Daoy (cell line): ENCODE measurements around the gene TMEM33. TPM values are rescaled to one million over a fixed set of nuclear protein-coding genes. Genes with fewer than 3 reads are reported as not detected.
"Not testable (repeated sequence)": the region's sequence is repeated elsewhere in the genome, so short reads cannot be mapped to it uniquely, and the experiment has no call there.

Experiments
- DNase-seq: peaks from one replicate; pipeline ENCODE4 v3.0.0-alpha.2; 2015; ENCODE audit warnings: low read depth
- total RNA-seq: library from RNA; depleted of rRNA; stranded (reverse); fragments of >200 nt; shearing (Covaris generic); gene quantifications from 2 replicates; pipeline ENCODE4 v1.2.3, GENCODE V29; 2014; rRNA removed

Gene TMEM33, protein sequence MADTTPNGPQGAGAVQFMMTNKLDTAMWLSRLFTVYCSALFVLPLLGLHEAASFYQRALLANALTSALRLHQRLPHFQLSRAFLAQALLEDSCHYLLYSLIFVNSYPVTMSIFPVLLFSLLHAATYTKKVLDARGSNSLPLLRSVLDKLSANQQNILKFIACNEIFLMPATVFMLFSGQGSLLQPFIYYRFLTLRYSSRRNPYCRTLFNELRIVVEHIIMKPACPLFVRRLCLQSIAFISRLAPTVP
- total RNA-seq: 109 and 127 TPM in 2 replicates

- peak; percentile 91 for DNase-seq
These were observed at the start of gene TMEM33 for GRCh38 chr4:41934901-41935651. Gene TMEM33 (plus strand): TSS chr4:41935429. CDS start chr4:41935485, 56 bp downstream.

GRCh38 chr4:41885456-41885855, 49.8 kb upstream of the TMEM33 start:
- DNase-seq: no peak

- DNase-seq: no peak
These were observed 48.0 kb upstream of the TMEM33 start for GRCh38 chr4:41887277-41887676.

GRCh38 chr4:41887821-41888686, 47.2 kb upstream of the TMEM33 start:
- no peak for DNase-seq

GRCh38 chr4:41888687-41889074, 46.5 kb upstream of the TMEM33 start:
- no peak for DNase-seq

- no peak for DNase-seq
These were observed 45.9 kb upstream of the TMEM33 start for GRCh38 chr4:41889317-41889716.

- DNase-seq: no peak
These were observed 45.1 kb upstream of the TMEM33 start for GRCh38 chr4:41890085-41890484.

DNA sequence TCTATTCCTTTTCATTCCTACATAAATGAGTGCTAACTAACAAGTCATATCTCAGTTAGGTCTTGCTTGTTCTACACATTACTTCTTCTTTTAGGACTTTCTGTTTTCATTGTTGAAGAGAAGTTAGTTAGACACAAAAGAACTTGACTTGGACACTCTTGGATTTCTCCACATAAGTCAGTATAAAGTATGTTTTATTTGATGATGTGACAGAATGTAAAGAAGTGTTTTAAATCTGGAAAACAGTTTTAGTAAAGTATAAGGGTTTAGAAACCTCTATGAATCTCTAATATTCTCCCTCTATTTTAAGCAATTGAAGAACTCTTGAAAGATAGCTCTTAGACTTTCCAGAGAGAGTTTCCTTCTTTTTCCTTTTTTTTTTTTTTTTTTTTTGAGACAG, 38.6 kb upstream of the TMEM33 start:
- DNase-seq: no peak

GRCh38 chr4:41897698-41898097, 37.5 kb upstream of the TMEM33 start:
- no peak for DNase-seq

DNA sequence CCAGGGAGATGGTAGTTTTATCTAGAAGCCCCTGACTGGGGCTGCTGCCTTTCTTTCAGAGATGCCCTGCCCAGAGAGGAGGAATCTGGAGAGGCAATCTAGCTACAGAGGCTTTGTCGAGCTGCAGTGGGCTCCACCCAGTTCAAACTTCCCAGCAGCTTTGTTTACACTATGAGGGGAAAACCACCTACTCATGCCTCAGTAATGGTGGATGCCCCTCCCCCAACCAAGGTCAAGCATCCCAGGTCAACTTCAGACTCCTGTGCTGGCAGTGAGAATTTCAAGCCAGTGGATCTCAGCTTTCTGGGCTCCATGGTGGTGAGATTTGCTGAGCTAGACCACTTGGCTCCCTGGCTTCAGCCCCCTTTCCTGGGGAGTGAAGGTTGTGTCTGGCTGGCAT, 26.1 kb upstream of the TMEM33 start:
- DNase-seq: peak; percentile 44

- DNase-seq: peak; percentile 35
These were observed 22.7 kb upstream of the TMEM33 start for GRCh38 chr4:41912546-41912945.

DNA sequence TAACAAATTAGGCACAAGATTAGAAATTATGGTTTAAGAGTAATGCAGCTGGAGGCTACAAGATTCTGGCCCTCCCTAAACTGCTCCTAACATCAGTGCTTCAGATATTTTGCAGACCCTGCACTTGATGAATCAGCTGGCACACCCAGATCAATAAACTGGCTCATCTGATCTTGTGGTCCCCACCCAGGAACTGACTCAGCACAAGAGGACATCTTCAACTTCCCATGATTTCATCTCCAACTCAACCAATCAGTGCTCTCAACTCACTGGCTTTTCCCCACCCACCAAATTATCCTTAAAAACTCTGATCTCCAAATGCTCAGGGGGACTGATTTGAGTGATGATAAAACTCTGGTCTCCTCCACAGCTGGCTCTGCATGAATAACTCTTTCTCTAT, 21.7 kb upstream of the TMEM33 start:
- peak; percentile 34 for DNase-seq

GRCh38 chr4:41918278-41918677, 17.0 kb upstream of the TMEM33 start:
- DNase-seq: no peak

DNA sequence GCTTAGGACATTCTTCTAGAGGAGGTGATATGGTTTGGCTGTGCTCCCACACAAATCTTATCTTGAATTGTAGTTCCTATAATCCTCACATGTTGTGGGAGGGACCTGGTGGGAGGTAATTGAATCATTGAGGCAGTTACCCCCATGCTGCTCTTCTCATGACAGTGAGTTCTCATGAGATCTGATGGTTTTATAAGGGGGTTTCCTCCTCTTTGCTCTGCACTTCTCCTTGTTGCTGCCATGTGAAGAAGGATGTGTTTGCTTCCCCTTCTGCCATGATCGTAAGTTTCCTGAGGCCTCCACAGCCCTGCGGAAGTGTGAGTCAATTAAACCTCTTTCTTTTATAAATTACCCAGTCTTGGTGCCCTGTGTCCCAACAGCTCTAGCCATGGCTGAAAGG, 14.8 kb upstream of the TMEM33 start:
- DNase-seq: not testable (repeated sequence)

DNA sequence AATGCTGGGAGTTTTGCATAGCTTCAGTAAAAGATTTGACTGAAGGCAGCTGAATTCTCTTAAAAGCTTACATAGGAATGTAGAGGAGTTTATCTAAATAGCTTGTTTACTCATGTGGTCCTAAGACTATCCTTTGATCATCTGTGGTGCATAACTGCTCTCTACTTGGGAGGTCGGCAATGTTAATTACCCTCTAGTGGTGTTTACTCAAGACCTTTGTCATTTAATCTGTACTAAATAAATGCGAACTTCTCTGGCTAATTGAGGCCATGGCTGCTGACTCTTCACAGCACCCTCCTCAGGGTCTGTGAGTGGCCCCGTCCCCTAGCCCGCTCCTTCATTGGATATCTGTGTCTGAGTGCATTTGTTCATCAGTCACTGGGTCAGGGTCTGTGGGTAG, 13.8 kb upstream of the TMEM33 start:
- DNase-seq: no peak

GRCh38 chr4:41927796-41928499, 7.3 kb upstream of the TMEM33 start:
- DNase-seq: no peak

- DNase-seq: peak; percentile 23
These were observed 4.9 kb upstream of the TMEM33 start for GRCh38 chr4:41930139-41930831.

- no peak for DNase-seq
These were observed 2.2 kb upstream of the TMEM33 start for GRCh38 chr4:41932988-41933387.

DNA sequence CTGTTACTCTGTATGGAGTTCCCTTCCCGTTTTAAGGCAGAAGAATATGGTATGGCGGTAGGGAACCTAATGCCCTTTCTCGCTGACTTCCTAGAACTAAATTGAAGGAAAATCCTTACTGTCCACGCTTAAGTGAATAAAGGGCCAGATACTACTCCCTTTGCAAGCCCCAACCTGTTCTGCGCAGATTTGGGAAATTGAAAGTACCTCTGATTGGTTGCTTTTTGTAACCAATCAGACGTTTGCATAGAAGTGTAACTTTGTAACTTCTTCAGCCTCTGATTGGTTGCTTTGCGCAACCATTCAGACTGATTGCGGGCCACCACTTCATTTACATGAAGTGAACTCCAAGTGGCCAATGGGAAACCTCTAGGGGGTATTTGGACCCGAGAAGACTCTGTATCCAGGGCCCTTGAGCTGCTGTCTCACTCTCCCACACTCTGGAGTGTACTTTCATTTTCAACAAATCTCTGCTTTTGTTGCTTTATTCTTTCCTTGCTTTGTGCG, 1.2 kb upstream of the TMEM33 start:
- DNase-seq: peak; percentile 12

- DNase-seq: no peak
These were observed 722 bp upstream of the TMEM33 start for GRCh38 chr4:41934514-41934900.

DNA sequence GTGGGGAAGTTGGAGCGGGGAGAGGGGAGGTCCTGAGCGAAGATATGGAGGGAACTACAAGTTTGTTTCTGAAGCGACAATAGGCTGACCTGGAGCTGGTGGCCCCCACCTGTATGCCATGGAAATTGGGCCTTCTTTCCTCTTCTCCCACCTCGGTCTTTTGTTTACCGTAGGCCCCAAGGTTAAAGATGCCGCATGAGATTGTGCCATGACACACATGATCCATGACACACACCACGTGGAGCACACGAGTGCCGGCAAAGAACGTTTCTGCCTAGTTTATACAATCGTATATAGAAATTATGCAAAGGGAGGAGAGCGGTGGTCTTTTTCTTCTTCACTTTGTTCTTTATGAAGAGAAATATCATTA, 408 bp downstream of the TMEM33 start:
- DNase-seq: peak; percentile 30
